Testis (tissue), 3 donors: ENCODE measurements around the gene TMPRSS13. TPM values are rescaled to one million over a fixed set of nuclear protein-coding genes. Genes with fewer than 3 reads are reported as not detected.

ENCODE experiments used
- DNase-seq: peaks from one replicate; pipeline ENCODE4 v3.0.0-alpha.2; 2019
- H3K27ac ChIP-seq, 2 donors: fragments of 200-600 bp; sonication (generic); one replicate each; pipeline ENCODE4 v1.5.1; 2019
- H3K27me3 ChIP-seq: fragments of 200-600 bp; sonication (generic); one replicate; pipeline ENCODE4 v1.5.1; 2019
- H3K36me3 ChIP-seq: fragments of 200-600 bp; sonication (generic); one replicate; pipeline ENCODE4 v1.5.1; 2017; ENCODE audit warnings: low read depth; ENCODE audit errors: missing control alignments
- H3K4me1 ChIP-seq: fragments of 200-600 bp; sonication (generic); one replicate; pipeline ENCODE4 v1.5.1; 2019
- H3K4me3 ChIP-seq, 2 donors: fragments of 200-600 bp; sonication (generic); one replicate each; pipeline ENCODE4 v1.5.1; 2017 to 2019
- H3K9me3 ChIP-seq: fragments of 200-600 bp; sonication (generic); one replicate; pipeline ENCODE4 v1.5.1; 2017
- POLR2A ChIP-seq: fragments of 450-650 bp; IDR thresholded peaks from one replicate; pipeline ENCODE4 v1.6.1; 2017; ENCODE audit warnings: antibody characterized with exemption, mild to moderate bottlenecking, moderate library complexity
- WGBS, 2 donors: methylation state at CpG; one replicate each; pipeline ENCODE4 v1.1.5; 2018; 5-methylcytosine and 5-hydroxymethylcytosine counted together
- intact Hi-C: fragments of 100-400 bp; cut with DNase I; formaldehyde crosslinking; loops from one replicate; pipeline ENCODE4 v1.15.1; 2023; ENCODE audit warnings: low total_unique reads
- polyA plus RNA-seq: library from polyadenylated mRNA; stranded (reverse); fragments of 350-450 nt; fragmentation: Illumina TruSeq; extraction: RNeasy Lipid Tissue Mini Kit (QIAGEN cat#74804); gene quantifications from one replicate; pipeline ENCODE4 v1.2.3, GENCODE V29; 2014; ENCODE audit warnings: low read depth, low replicate concordance; ENCODE audit not compliant: insufficient read depth
- total RNA-seq, 2 donors: library from RNA; depleted of rRNA; stranded (reverse); fragments of >200 nt; gene quantifications; one replicate each; pipeline ENCODE4 v1.2.3, GENCODE V29; 2016
- TF ChIP-seq, protein P1 (sequence below), 3 experiments: fragments of 450-650 bp in 2 of 3; fragments of 200-600 bp in 1 of 3; sonication (generic) in 1 of 3; IDR thresholded peaks; one replicate each; pipeline ENCODE4 v1.5.1; 2016 to 2019; ENCODE audit warnings: antibody characterized with exemption in 3 of 3, mild to moderate bottlenecking in 2 of 3, moderate library complexity in 1 of 3

The TMPRSS13 gene
- total and polyA plus RNA-seq, 3 donors from 2014 or later, result 0.74 to 0.91 (median 0.87) TPM

GRCh38 chr11:117906710-117907109 is 22.5 kb downstream of the TMPRSS13 start:
- 62 to 79% methylated on average over 4 of the region's 4 CpGs for WGBS, 2 donors
- H3K36me3 ChIP-seq, result no peaks in the 10 kb centered on the region
- H3K9me3 ChIP-seq, result no peaks in the 10 kb centered on the region
- DNase-seq, result no peak
- TF ChIP-seq, protein P1, sequence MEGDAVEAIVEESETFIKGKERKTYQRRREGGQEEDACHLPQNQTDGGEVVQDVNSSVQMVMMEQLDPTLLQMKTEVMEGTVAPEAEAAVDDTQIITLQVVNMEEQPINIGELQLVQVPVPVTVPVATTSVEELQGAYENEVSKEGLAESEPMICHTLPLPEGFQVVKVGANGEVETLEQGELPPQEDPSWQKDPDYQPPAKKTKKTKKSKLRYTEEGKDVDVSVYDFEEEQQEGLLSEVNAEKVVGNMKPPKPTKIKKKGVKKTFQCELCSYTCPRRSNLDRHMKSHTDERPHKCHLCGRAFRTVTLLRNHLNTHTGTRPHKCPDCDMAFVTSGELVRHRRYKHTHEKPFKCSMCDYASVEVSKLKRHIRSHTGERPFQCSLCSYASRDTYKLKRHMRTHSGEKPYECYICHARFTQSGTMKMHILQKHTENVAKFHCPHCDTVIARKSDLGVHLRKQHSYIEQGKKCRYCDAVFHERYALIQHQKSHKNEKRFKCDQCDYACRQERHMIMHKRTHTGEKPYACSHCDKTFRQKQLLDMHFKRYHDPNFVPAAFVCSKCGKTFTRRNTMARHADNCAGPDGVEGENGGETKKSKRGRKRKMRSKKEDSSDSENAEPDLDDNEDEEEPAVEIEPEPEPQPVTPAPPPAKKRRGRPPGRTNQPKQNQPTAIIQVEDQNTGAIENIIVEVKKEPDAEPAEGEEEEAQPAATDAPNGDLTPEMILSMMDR (IDR thresholded peaks at IDR 0.05), result no peak
- TF ChIP-seq POLR2A, result no peak
- no peak overlapping the region for H3K4me3 ChIP-seq
- no peak overlapping the region for H3K27ac ChIP-seq
- H3K4me1 ChIP-seq, result peaks cover 12% of the 10 kb centered on the region
- no peaks in the 10 kb centered on the region for H3K27me3 ChIP-seq
- intact Hi-C loops, result no loop called here

DNA sequence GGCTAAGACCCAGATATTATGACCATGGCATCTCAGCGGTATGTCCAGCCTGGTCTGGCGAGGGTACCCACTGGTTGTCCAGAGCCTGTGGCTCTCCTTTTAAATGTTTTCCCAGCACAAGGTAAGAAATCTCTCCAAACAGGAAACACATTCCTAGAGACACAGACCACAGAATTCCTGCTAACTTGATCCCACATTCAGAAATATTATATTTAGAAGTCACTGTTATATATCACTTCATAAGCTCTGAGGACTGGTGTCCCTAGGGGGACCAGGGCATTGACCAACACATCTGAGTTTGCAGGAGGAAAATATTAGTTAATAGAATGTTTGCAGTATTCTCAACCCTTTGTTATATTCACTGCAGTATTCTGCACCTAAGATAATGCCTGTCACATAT is 23.1 kb downstream of the TMPRSS13 start:
- intact Hi-C loops, result no loop called here
- H3K27ac ChIP-seq, result no peak overlapping the region

DNA sequence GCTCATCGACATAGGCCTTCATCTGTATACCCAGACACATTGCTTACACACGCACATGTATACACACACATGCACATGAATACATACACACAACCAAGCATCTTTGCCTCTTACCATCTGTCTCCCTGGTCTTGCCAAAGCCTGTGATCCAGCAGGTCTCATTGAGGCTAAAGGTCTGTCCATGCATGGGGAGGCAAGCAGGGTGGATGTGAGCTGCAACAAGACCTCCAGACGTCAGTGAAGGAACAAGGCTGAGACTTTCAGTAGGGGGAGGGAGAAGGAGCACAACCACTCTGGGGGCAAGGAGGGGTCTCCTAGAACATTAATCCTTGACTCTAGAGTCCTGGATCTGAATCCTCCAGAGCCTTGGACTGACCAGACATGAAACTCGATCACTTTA is 23.7 kb downstream of the TMPRSS13 start:
- intact Hi-C loops, result no loop called here
- Histone ChIP-seq H3K27ac (no peak overlapping the region), H3K4me3 (no peak overlapping the region), H3K36me3 (no peaks in the 10 kb centered on the region), H3K4me1 (peaks cover 12% of the 10 kb centered on the region), H3K27me3 (no peaks in the 10 kb centered on the region), H3K9me3 (no peaks in the 10 kb centered on the region)
- 81 to 93% methylated on average over 4 of the region's 4 CpGs for WGBS, 2 donors
- TF ChIP-seq, protein P1 (IDR thresholded peaks at IDR 0.05), result no peak
- TF ChIP-seq POLR2A, result no peak
- DNase-seq, result no peak

More for the DNA sequence above, 23.1 kb downstream of the TMPRSS13 start:
- Histone ChIP-seq H3K36me3 (no peaks in the 10 kb centered on the region), H3K4me3 (no peak overlapping the region), H3K27me3 (no peaks in the 10 kb centered on the region), H3K4me1 (peaks cover 12% of the 10 kb centered on the region), H3K9me3 (no peaks in the 10 kb centered on the region)
- DNase-seq, result no peak
- TF ChIP-seq, protein P1 (IDR thresholded peaks at IDR 0.05), result no peak
- TF ChIP-seq POLR2A, result no peak
- WGBS, 2 donors, result 92 to 100% methylated on average over 2 of the region's 2 CpGs

DNA sequence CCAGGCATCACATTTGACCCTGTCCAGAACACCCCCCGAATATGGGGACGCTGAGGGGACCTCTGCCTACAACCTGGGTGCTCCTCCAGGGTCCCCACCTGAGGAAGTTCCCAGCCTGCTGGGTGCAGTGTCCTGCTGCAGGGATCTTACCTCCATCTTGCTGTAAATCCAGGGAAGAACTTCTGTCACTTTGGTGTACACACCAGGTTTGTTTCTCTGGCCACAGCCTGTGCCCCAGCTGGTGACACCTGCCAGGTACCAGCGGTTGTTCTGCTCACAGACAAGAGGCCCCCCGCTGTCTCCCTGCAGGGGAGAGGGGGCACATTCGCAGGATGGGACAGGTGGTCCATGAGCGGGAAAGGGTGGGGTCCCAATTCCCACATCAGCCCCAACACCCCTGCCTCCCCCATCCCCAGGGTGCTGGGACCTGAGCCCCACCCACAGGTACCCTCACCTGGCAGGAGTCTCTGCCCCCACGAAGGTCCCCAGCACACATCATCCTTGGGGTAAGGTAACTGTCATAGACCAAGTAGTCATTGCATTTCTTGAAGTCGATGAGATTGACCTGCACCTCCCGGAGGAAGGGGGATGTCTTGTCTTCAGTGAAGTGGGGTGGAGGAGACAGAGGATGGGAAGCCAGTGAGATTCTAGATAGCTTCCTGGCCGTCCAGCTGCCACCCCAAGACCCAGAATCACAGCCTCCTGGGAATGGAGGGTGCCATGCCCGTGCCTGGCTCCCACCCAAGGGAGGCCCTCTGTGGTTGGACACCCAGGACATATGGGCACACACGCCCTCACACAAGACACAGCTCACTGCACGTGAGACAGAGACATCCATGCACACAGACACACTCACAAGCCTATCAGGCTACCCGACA is 25.5 kb downstream of the TMPRSS13 start:
- intact Hi-C loops, result no loop called here
- Histone ChIP-seq H3K27me3 (no peaks in the 10 kb centered on the region), H3K4me3 (no peak overlapping the region), H3K27ac (no peak overlapping the region), H3K4me1 (no peaks in the 10 kb centered on the region), H3K9me3 (no peaks in the 10 kb centered on the region), H3K36me3 (no peaks in the 10 kb centered on the region)
- WGBS, 2 donors, result 90 to 92% methylated on average over 8 to 14 of the region's 14 CpGs
- TF ChIP-seq POLR2A, result no peak
- TF ChIP-seq, protein P1 (IDR thresholded peaks at IDR 0.05), result no peak
- no peak for DNase-seq
